GM12892 (cell line): ENCODE data around the gene VPS4A.
"Not testable (repeated sequence)": the region's sequence is repeated elsewhere in the genome, so short reads cannot be mapped to it uniquely, and the experiment has no call there.

Experiments
- POLR2A ChIP-seq: IDR thresholded peaks from 2 replicates; pipeline ENCODE4 v1.6.1; 2011; ENCODE audit warnings: low read depth, low read length, control low read depth
- POLR2AphosphoS5 ChIP-seq: IDR thresholded peaks from 2 replicates; pipeline ENCODE4 v1.6.1; 2011; ENCODE audit warnings: low read depth, low read length, control low read depth

- TF ChIP-seq POLR2AphosphoS5, POLR2A: not testable (repeated sequence)
Measured at GRCh38 chr16:69291657-69292056, 19.5 kb upstream of the VPS4A start.
